HFF-Myc (cell line): ENCODE results near the gene PWWP2B.

ENCODE experiments used
- DNase-seq: peaks from one replicate; pipeline ENCODE4 v3.0.0-alpha.2; 2011; ENCODE audit warnings: low read depth; ENCODE audit errors: extremely low read depth
- H3K4me3 ChIP-seq: replicated peaks from 2 replicates; pipeline ENCODE4 v1.5.1; 2011; ENCODE audit warnings: low read depth, mild to moderate bottlenecking, control low read depth, low read length
- CTCF ChIP-seq: IDR thresholded peaks from 2 replicates; pipeline ENCODE4 v1.5.1; 2012; ENCODE audit warnings: mild to moderate bottlenecking, low read depth, low read length, control low read depth; ENCODE audit errors: missing control alignments

PWWP2B gene

DNA sequence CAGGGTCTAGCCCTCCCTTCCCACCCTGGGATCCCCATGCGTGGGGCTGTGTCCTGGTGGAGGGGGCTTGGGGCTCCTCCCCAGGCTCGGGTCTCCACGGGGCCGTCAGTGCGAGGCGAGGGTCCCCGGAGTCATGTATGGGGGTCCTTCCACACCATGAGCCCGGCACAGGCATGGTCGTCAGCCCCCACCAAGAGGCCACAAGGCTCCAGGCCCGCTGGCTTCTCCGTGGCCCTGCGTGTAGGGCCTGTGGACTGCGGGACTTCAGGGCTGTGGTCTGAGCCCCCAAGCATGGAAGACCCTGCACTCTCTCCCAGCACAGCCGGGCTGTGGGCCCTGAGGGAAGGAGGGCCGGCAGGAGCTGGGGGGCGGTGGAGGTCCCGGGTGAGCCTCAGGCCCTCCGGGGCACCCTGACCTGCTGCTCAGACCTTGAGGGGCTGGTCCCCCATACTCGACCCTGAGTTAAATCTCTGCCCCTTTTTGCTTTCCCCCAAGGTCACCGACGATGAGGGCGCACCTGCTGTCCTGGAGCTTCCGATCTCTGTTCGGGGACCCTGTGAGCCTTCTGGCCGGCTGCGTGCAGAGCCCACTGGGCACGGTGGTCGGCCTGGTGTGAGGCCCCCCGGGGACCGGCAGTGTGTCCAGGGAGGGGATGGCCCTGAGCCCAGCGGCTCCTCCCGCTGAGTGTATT lies 19.7 kb downstream of the PWWP2B start:
- no peak for TF ChIP-seq CTCF
- no peak overlapping the region for H3K4me3 ChIP-seq
- DNase-seq = no peak

DNA sequence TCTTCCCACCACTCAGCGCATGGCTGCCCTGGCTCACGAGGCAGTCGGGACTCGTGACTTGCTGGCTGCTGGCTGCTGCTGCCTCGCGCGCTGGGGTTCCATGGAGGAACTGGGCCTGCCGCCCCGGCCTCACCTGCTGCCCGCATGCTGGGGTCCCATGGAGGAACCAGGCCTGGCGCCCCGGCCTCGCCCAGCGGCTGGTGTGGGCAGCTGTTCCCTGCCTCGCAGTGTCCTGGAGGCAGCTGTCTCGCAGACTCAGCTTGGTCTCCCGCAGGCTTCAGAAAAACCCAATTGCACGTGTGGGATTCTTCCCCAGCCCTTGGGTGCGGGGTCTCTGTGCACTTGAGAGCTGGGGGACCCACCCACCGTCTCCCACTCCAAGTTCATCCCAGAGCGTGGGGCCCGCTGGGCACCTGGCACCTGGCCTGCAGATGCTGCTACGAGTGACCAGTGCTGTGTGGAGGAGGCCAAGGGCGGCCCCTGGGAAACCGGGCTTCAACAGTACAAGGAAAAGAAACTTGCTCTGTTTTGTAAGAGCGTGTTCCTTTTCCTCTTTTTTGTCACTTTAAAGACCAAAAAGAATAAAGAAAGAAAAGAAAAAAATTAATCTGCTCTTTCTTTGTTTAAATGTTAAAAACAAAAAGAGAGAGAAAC lies 20.4 kb downstream of the PWWP2B start:
- no peak for TF ChIP-seq CTCF
- H3K4me3 ChIP-seq = no peak overlapping the region
- no peak for DNase-seq

DNA sequence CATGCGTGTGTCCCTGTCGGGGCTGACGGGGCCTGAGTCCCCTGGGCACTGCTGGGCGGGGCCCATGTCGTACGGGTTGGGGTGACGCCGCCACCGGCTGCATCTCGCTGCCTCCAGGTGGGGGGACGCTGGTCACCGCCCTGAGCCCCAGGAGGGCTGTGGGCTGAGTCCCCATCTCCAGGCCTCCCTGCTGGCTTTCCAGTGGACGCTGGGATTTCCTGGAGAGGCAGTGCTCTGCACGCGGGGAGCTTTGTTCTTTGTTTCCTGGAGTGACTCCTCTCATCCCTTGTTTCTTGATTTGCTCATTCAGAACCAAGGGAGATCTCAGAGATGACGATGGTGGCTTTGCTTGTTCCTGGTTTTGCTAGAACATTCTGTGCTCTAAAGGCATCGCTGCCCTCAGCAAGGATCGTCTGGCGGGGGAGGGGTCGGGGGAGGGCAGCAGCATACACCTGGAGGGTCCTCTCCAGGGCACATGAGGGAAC lies 21.0 kb downstream of the PWWP2B start:
- no peak overlapping the region for H3K4me3 ChIP-seq
- no peak for DNase-seq
- no peak for TF ChIP-seq CTCF

DNA sequence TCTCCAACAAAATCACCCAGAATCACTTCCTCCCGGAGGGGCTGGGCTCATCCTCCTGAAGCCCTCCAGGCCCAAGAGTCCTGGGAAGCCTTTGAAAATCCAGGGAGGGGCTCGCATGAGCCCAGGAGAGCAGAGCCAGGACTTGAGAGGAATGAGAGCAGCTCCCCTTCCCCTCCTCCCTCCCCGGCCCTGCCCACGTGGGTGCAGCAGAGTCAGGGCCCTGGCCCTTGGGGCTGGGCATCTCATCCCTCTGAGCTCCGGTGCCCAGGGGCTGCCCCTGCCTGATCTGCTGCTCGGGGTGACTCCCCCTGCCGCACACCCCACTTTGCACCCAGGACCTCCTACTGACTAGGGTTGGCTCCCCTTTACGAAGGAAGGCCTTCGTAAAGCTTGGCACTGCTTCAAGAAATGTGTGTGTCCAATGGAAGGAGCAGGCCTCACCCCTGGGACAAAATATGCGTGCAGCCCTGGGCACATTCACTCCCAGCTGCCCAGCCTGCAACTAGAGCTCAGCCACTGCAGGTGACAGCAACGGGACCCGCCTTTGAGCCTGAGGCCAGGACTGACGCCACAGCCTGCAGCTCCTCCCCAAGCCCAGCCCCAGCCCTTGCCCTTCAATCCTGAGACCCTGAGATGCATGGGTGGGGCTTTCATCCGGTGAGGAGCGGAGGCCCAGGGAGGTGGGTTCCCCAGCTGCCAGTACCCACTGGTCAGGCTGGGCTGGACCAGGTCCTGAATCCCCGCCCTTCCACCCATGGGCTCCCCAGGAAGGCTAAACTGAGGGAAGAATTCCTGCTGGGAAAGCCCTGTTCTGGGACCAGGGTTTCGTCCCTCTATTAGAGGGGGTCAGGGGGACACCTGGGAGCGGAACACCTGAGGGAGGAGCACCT lies 21.8 kb downstream of the PWWP2B start:
- DNase-seq = no peak
- no peak overlapping the region for H3K4me3 ChIP-seq
- TF ChIP-seq CTCF = no peak

GRCh38 chr10:132419538-132420468 lies 22.8 kb downstream of the PWWP2B start:
- no peak for DNase-seq
- no peak for TF ChIP-seq CTCF
- no peak overlapping the region for H3K4me3 ChIP-seq

DNA sequence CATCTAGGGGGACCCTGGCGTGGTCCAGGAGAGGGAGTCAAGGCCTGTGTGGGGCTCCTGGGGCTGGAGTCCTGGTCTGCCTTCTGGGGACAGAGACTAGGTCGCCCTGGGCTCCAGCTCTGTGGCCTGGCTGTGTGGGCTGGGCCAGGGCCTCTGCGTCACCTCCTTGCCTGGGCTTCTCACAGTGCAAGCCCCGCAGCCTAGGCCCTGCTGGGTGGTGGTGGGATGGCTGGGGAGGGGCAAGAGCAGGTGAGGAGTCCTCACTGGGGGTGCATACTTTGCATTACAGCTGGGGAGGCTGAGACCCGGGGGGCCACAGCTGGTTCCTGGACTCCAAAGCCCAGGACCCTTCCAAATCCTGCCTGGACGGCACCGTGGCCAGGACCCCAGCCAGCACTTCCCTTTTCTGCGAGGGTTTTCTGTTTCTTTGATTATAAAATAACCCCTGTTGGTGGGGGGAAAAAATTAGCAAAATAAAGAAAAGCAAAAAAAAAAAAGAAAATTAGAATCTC lies 23.5 kb downstream of the PWWP2B start:
- no peak overlapping the region for H3K4me3 ChIP-seq
- no peak for DNase-seq
- TF ChIP-seq CTCF = no peak
